Caki2 (cell line): ENCODE data around the gene LSS. TPM values are rescaled to one million over a fixed set of nuclear protein-coding genes. Genes with fewer than 3 reads are reported as not detected.
"Not testable (repeated sequence)": the region's sequence is repeated elsewhere in the genome, so short reads cannot be mapped to it uniquely, and the experiment has no call there.

Experiments used
- DNase-seq: peaks from one replicate; pipeline ENCODE4 v3.0.0-alpha.2; 2015; ENCODE audit warnings: low read depth
- in situ Hi-C: cut with HindIII; loops from 2 replicates; pipeline ENCODE4 v1.10.0; 2016; ENCODE audit warnings: low sequenced_read_pairs, low pct_unique_long_range_greater_than_20kb, mixed read lengths
- total RNA-seq: library from RNA; depleted of rRNA; stranded (reverse); fragments of >200 nt; shearing (Covaris generic); gene quantifications from 2 replicates; pipeline ENCODE4 v1.2.3, GENCODE V29; 2014; ENCODE audit warnings: low replicate concordance

LSS gene
- total RNA-seq, 1 experiment from 2014 or later = 18.8 TPM

DNA sequence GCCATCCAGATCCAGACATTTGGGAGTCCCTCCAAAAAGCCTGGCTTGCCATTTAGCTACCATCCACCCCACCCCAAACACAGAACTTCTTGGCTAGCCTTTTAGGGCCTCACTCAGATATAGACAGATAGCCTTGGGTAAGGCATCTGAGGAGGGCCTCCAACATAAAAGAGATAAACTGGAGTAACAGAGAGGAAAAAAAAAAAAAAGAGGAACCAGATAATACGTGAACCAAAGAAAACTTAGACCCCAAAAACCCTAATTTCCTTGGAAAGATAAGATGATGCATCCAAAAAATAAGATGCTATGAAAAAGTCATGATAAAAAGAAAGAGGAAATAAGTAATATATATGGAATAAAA is 19.8 kb upstream of the LSS start:
- in situ Hi-C loops = no loop called here
- no peak for DNase-seq

GRCh38 chr21:46247699-46248421 is 19.3 kb upstream of the LSS start:
- in situ Hi-C loops = no loop called here
- DNase-seq = no peak

GRCh38 chr21:46246345-46246744 is 17.8 kb upstream of the LSS start:
- DNase-seq = no peak
- in situ Hi-C loops = no loop called here

GRCh38 chr21:46245213-46245915 is 16.8 kb upstream of the LSS start:
- no peak for DNase-seq
- in situ Hi-C loops = no loop called here

- no peak for DNase-seq
- in situ Hi-C loops = no loop called here
Observed at GRCh38 chr21:46244602-46245001, 16.0 kb upstream of the LSS start.

DNA sequence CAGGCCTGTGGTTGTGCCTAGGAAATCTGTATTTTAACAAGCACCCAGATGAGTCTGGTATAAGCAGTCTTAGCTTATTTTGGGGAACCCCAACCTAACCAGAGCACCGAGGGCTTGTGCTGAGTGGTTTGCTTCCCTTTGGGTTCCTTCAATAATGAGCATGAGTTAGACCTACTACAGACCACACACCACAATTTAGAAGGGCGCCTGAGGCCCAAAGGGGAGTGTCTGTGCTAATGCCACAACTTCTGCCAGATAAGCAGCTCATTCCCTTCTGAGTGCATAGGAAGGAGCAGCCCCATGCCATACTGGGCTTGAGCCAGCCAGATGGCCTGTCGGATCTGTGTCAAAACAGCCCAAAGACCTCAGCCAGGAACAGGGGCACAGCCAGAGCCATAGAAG is 15.4 kb upstream of the LSS start:
- DNase-seq = no peak
- in situ Hi-C loops = no loop called here

DNA sequence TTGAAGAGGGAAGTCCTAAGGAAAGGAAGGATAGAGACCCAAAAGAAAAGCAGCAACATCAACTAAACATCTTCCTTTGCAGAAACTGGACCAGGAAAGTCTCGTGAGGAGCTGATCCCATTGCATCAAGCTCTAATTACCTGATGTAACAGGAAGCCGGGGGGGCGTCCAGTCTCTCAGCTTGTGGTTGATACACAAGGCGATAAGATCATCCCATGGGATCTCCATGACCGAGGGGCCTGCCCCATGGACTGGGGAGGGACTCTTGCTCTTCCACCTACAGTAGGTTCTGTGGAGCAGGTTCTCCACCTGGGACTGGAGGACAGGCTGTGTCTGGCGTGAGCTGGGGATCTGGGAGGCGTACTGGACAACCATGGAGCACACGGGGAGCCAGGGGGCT is 14.8 kb upstream of the LSS start:
- no peak for DNase-seq
- in situ Hi-C loops = no loop called here

DNA sequence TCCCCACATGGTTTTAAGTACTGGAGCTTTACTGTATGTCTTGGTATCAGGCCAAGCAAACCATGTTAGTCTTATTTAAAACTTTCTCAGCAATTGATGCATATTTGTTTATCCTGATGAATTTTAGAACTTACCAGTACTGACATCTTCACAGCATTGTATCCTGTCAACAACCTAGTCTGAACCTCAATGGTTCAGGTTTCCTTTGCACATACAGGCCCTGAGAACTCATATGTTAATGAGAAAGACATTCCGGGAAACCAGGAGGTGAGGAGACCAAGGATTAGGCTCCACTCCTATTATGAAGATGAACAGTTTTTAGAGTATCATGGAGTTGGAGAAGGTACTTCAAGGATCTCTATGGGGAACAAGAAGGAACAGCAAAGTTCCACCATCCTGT is 13.0 kb upstream of the LSS start:
- in situ Hi-C loops, DNase-seq: not testable (repeated sequence)

GRCh38 chr21:46239817-46240325 is 11.3 kb upstream of the LSS start:
- no peak for DNase-seq
- in situ Hi-C loops = no loop called here

DNA sequence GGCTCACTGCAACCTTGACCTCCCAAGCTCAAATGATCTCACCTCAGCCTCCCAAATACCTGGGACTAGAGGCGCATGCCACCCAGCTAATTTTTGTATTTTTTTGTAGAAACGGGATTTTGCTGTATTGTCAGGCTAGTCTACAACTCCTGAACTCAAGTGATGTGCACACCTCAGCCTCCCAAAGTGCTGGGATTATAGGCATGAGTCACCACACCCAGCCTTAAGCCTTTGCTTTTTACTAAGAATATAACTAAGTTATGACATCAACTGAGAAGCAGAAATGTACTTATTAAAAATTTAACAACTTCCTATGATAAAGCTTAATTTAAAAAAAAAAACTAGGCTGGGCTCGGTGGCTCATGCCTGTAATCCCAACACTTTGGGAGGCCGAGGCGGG is 8.9 kb upstream of the LSS start:
- in situ Hi-C loops = no loop called here
- DNase-seq = no peak

- DNase-seq = no peak
- in situ Hi-C loops = no loop called here
Observed at GRCh38 chr21:46234436-46234950, 5.9 kb upstream of the LSS start.

DNA sequence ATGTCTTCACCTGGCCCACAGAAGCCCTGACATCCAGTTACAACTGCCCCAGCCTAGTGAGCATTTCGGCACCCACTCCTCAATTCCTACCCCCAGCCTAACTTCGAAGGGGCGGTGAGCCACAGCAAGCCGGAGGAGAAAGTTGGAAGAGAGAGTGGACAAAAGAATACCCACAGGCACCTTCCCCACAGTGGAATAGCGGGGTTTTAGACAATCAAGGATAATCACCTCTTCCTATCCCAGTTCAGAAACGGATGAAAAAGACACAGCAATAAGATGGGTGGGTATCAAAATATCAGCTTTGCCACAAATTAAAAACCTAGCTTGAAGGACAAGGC is 1.3 kb upstream of the LSS start:
- no peak for DNase-seq
- in situ Hi-C loops = no loop called here

DNA sequence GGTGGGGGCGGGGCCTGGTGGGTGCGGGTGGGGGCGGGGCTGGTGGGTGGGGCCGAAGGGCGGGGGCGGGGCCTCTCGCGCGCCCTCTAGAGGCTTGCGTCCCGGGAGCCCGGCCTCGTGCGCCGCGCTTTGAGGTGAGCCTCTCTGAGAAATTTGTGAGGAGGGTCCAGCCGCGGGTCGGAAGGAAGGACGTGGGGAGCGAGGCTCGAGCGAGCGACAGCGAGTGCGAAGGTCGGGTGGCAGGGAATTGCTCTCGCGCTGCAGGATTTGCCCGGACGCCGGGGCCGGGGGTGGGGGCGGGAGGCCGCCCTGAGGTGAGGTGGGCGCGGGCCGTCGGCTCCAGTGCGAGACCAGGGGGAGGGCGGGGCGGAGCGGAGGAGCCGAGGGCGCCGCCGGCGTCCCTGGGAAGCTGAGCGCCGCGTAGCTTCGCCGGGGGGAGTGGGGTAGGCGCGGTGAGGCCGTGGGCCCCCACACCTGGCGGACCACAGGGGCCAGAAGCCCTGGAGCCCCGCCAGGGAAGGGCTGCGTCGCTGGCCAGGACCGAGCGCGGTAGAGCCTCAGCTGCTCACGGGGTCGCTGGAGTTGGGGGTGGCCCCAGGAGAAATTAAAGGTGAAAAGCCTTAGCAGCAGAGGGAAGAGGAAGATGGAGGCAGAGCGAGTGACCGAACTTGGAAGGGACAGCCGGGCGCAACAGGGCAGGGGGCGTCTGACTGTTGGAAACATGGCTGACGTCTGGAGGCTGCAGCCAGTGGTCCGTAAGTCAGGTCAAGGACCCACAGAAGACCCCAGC is 754 bp upstream of the LSS start:
- in situ Hi-C loops = no loop called here
- peak; percentile 25 for DNase-seq

- in situ Hi-C loops = no loop called here
- no peak for DNase-seq
Observed at GRCh38 chr21:46227811-46228344, 696 bp downstream of the LSS start.

DNA sequence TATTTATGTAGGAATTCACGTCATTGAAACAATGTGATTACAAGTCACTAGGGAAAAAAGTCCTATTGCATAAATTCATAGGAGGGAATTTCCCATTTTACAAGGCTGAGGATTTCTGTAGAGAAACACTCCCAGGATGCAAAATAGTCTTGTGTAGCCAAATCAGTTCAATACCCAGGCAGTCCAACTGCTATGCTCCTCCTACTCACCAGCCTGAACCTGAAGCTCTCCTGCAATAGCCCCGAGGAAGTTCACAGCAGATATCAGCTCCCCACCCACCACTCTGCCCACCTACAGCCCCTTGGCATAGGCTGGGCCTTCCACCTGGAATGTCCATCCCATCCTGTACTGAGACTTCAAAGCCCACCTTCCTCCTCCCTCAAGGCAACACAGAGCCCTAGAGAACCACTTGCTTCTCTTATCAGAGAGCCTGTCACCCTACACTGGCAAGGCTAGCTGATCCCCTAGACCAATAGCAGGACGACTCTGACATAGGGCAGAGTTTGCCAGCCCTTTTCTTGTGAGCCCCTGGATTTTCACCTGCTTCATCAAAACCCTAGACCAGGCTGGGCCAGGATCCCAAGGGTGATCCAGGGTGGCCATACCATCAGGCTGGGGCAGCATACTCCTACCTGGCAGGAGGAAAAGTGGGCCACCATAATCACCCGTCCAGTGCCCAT is 1.5 kb downstream of the LSS start:
- DNase-seq = no peak
- in situ Hi-C loops = no loop called here

DNA sequence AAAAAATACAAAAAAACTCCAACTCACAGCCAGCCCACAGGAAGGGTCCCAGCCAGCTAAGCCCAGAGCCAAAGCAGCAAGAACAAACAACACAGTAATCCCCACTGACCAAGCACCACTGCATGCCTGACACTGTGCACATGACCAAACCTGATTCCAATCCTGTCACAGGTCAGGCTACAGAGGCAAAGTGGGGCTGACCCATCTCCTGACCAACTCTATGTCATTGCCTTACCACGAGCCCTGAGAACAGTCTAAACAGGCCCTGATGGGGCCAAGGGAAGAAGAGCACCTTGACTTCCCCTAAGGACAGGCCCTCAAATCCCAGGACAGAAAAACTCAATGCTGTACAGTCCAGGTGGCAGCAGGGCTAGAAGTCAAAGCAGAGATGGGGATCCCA is 2.4 kb downstream of the LSS start:
- in situ Hi-C loops = no loop called here
- DNase-seq = no peak

DNA sequence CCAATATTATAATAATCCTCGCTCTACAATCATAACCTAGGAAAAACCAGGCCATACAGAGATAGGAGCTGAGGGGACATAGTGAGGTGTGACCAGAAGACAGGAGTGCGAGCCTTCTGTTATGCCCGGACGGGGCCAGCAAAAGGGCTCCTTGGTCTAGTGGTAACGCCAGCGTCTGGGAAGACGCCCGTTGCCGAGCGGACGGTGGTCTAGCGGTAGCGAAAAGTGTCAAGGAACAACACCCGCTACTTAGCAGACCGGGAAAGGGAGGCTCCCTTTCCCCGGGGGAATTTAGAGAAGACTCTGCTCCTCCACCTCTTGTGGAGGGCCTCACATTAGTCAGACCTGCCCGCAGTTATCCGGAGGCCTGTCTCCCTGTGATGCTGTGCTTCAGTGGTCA is 4.9 kb downstream of the LSS start:
- in situ Hi-C loops, DNase-seq: not testable (repeated sequence)

GRCh38 chr21:46223217-46223616 is 5.4 kb downstream of the LSS start:
- in situ Hi-C loops = no loop called here
- no peak for DNase-seq
